WERI-Rb-1 (cell line): ENCODE measurements around the gene PFKL.

Experiments used
- DNase-seq: peaks from one replicate; pipeline ENCODE4 v3.0.0-alpha.2; 2020
- H3K27ac ChIP-seq: fragments of 250-450 bp; sonication (Bioruptor Pico); 2 replicates; pipeline ENCODE4 v1.5.1; 2020; ENCODE audit warnings: mild to moderate bottlenecking, moderate library complexity
- H3K27me3 ChIP-seq: fragments of 250-450 bp; sonication (Bioruptor Pico); 2 replicates; pipeline ENCODE4 v1.5.1; 2021; ENCODE audit warnings: mild to moderate bottlenecking, low read depth, moderate library complexity; ENCODE audit not compliant: insufficient read depth, severe bottlenecking
- H3K36me3 ChIP-seq: fragments of 250-450 bp; sonication (Bioruptor Pico); 2 replicates; pipeline ENCODE4 v1.5.1; 2020; ENCODE audit warnings: mild to moderate bottlenecking, moderate library complexity
- H3K4me3 ChIP-seq: 2 replicates; pipeline ENCODE4 v1.5.1; 2011; ENCODE audit warnings: low read depth, mild to moderate bottlenecking, control low read depth, low read length
- H3K9me3 ChIP-seq: fragments of 250-450 bp; sonication (Bioruptor Pico); 2 replicates; pipeline ENCODE4 v1.5.1; 2021; ENCODE audit warnings: mild to moderate bottlenecking, moderate library complexity; ENCODE audit not compliant: severe bottlenecking
- TF ChIP-seq, protein P1 (sequence below): IDR thresholded peaks from 2 replicates; pipeline ENCODE4 v1.5.1; 2011; ENCODE audit warnings: low read depth, mild to moderate bottlenecking, control low read depth, inconsistent platforms, low read length

Gene PFKL

DNA sequence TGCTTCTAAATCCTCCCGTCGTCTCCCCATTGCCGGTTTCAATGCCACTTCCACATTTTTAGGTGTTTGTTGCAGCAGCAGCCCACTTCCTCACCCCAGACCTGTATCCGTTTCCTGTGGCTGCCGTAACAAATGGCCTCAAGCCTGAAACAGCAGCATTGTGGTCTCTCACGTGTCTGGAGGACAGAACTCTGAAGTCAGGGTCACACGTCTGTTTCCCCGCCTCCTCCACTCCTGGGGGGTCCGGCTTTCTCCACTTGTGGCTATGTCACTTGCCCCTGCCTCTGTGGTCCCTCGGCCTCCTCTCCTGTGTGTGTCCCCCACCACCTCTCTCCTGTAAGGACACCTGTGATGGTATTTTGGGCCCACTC lies 75.4 kb downstream of the PFKL start:
- no peak overlapping the region for H3K27ac ChIP-seq
- no peak overlapping the region for H3K4me3 ChIP-seq
- TF ChIP-seq, protein P1, sequence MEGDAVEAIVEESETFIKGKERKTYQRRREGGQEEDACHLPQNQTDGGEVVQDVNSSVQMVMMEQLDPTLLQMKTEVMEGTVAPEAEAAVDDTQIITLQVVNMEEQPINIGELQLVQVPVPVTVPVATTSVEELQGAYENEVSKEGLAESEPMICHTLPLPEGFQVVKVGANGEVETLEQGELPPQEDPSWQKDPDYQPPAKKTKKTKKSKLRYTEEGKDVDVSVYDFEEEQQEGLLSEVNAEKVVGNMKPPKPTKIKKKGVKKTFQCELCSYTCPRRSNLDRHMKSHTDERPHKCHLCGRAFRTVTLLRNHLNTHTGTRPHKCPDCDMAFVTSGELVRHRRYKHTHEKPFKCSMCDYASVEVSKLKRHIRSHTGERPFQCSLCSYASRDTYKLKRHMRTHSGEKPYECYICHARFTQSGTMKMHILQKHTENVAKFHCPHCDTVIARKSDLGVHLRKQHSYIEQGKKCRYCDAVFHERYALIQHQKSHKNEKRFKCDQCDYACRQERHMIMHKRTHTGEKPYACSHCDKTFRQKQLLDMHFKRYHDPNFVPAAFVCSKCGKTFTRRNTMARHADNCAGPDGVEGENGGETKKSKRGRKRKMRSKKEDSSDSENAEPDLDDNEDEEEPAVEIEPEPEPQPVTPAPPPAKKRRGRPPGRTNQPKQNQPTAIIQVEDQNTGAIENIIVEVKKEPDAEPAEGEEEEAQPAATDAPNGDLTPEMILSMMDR: no peak
- no peak for DNase-seq
- H3K9me3 ChIP-seq: no peaks in the 10 kb centered on the region
- no peaks in the 10 kb centered on the region for H3K36me3 ChIP-seq
- H3K27me3 ChIP-seq: peaks cover 3% of the 10 kb centered on the region

DNA sequence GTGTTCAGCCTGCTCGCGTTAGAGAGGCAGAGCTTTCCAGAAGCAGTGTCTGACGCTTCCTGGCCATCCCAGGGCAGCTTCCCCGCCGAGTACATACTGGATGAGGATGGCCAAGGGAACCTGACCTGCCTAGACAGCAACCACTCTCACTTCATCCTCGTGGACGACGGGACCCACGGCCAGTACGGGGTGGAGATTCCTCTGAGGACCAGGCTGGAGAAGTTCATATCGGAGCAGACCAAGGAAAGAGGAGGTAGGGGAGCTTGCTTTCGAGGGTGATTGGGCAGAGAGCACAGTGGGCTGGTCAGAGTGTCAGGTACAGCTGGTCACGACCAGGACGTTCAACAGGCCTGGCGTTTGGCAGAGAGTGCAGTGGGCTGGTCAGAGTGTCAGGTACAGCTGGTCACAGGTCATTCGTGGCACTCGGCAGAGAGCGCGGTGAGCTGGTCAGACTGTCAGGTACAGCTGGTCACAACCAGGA lies 75.9 kb downstream of the PFKL start:
- no peak overlapping the region for H3K4me3 ChIP-seq
- no peaks in the 10 kb centered on the region for H3K27me3 ChIP-seq
- H3K36me3 ChIP-seq: no peaks in the 10 kb centered on the region
- TF ChIP-seq, protein P1: no peak
- DNase-seq: no peak
- no peaks in the 10 kb centered on the region for H3K9me3 ChIP-seq
- no peak overlapping the region for H3K27ac ChIP-seq

DNA sequence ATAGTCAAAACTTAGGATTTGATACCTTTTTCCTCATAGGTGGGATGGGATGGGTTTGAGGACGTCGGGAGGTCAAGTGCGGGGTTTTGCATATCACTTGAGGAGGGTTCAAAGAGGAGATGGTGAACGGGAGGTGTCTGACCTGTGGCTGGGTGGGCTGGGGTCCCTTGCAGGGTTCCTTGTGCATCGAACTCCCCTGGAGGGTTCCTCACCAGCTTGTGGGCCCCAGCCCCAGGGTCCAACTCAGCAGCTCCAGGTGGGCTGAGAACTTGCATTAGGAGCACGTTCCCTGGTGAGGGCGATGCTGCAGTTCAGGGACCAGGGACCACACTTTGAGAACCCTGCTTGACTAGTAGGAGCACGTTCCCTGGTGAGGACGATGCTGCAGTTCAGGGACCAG lies 76.8 kb downstream of the PFKL start:
- TF ChIP-seq, protein P1: no peak
- DNase-seq: no peak
- Histone ChIP-seq H3K27me3 (no peaks in the 10 kb centered on the region), H3K4me3 (no peak overlapping the region), H3K9me3 (no peaks in the 10 kb centered on the region), H3K36me3 (no peaks in the 10 kb centered on the region), H3K27ac (no peak overlapping the region)
